ENCODE results near the gene HSD11B2. TPM values are rescaled to one million over a fixed set of nuclear protein-coding genes. Genes with fewer than 3 reads are reported as not detected.

HSD11B2 gene
- total RNA-seq, 1 experiment from 2014 or later = 33.4 TPM

DNA sequence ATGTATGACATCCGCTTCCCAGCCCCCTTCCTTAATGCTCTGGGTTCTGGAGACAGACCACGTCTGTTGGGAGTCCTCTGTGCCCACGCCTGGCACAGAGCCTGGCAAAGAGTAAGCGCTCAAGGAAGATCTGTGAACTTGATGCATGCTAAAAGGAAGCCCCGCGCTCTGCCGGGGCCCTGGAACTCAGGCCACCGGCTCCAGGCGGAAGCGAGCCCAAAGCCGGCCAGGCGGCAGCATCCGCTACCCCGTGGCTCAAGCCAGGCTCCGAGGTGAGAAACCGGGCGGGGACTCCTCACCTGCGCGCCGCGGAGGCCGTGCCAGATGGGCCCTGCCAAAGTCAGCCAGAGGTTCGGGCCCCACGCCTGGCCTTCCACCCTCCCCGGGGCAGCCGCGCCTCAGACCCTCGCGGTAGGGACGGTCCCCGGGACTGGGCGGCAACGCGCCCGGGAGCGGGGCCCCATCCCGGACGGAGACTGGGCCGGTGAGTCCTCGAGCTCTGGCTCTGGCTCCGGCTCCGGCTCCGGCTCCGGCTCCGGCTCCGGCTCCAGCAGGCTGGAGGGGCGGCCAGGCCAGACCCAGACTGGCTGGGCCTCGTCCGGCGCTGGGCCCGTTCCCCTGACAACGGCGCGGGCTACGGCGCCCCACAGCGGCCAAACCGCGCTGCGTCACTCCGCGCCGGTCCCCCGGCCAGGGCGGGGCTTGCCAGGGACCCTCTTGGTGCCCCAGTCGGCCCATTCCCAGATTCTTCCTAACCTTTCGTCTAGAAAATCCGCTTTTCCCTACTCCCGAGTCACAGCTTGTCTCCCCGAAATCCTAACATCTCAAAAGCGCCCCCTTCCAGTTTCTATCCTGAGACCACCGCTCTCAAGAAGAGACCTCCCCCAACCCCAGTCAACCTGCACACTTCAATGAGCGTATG is 14.8 kb upstream of the HSD11B2 start, which contains the start of gene ZDHHC1 (continued):
- TF ChIP-seq PRDM15 (CRISPR knock-in tag; IDR thresholded peaks at IDR 0.05) (peak; percentile 92), E2F5 (CRISPR knock-in tag; IDR thresholded peaks at IDR 0.05) (peak; percentile 58; the same call in 1 of the 2 replicates), NR3C1 (CRISPR knock-in tag; conservative IDR thresholded peaks at IDR 0.05; ENCODE audit: low read depth) (no peak), CTCF (IDR thresholded peaks at IDR 0.05) (no peak), TEAD1 (CRISPR knock-in tag; IDR thresholded peaks at IDR 0.05) (0 out of 2 replicates have a peak, but pooled peaks have one; percentile 43), ETV6 (CRISPR knock-in tag; IDR thresholded peaks at IDR 0.05) (peak; percentile 64; the same call in 1 of the 2 replicates), ESRRA (CRISPR knock-in tag; IDR thresholded peaks at IDR 0.05; ENCODE audit: borderline replicate concordance) (0 out of 2 replicates have a peak, but pooled peaks have one; percentile 65), NR2C2 (CRISPR knock-in tag; IDR thresholded peaks at IDR 0.05) (0 out of 2 replicates have a peak, but pooled peaks have one; percentile 21), MYBL2 (CRISPR knock-in tag; IDR thresholded peaks at IDR 0.05) (0 out of 2 replicates have a peak, but pooled peaks have one; percentile 36), SP1 (CRISPR knock-in tag; conservative IDR thresholded peaks at IDR 0.05) (peak; percentile 70), FOXK1 (CRISPR knock-in tag; IDR thresholded peaks at IDR 0.05) (0 out of 2 replicates have a peak, but pooled peaks have one; percentile 19), FOXP1 (CRISPR knock-in tag; IDR thresholded peaks at IDR 0.05; ENCODE audit: borderline replicate concordance) (peak; percentile 82)
- TF ChIP-seq, protein P1, sequence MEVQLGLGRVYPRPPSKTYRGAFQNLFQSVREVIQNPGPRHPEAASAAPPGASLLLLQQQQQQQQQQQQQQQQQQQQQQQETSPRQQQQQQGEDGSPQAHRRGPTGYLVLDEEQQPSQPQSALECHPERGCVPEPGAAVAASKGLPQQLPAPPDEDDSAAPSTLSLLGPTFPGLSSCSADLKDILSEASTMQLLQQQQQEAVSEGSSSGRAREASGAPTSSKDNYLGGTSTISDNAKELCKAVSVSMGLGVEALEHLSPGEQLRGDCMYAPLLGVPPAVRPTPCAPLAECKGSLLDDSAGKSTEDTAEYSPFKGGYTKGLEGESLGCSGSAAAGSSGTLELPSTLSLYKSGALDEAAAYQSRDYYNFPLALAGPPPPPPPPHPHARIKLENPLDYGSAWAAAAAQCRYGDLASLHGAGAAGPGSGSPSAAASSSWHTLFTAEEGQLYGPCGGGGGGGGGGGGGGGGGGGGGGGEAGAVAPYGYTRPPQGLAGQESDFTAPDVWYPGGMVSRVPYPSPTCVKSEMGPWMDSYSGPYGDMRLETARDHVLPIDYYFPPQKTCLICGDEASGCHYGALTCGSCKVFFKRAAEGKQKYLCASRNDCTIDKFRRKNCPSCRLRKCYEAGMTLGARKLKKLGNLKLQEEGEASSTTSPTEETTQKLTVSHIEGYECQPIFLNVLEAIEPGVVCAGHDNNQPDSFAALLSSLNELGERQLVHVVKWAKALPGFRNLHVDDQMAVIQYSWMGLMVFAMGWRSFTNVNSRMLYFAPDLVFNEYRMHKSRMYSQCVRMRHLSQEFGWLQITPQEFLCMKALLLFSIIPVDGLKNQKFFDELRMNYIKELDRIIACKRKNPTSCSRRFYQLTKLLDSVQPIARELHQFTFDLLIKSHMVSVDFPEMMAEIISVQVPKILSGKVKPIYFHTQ (CRISPR knock-in tag; IDR thresholded peaks at IDR 0.05) = no peak

GRCh38 chr16:67417333-67418061 is 13.4 kb upstream of the HSD11B2 start:
- CTCF ChIA-PET = interaction anchor here (0.8 to 3.4 kb wide), 11 partner anchors 7 to 133 kb away, joined by 3 to 31 read pairs (median 6); partner anchors contain the start of genes KCTD19, LRRC36 and TPPP3
- POLR2A ChIA-PET = interaction anchor here (1.2 kb wide), 1 partner anchor 11 kb away, joined by 3 read pairs; no protein-coding TSS in a partner anchor
- H3K27ac Mint-ChIP-seq = no peak overlapping the region; the same call in 1 of the 2 replicates
- TF ChIP-seq ZNF416 (CRISPR knock-in tag; IDR thresholded peaks at IDR 0.05) = no peak
- no peak for TF ChIP-seq RORB (CRISPR knock-in tag; IDR thresholded peaks at IDR 0.05)
- no peak for TF ChIP-seq RELA (CRISPR knock-in tag; IDR thresholded peaks at IDR 0.05; ENCODE audit: borderline replicate concordance)
- TF ChIP-seq, protein P2, sequence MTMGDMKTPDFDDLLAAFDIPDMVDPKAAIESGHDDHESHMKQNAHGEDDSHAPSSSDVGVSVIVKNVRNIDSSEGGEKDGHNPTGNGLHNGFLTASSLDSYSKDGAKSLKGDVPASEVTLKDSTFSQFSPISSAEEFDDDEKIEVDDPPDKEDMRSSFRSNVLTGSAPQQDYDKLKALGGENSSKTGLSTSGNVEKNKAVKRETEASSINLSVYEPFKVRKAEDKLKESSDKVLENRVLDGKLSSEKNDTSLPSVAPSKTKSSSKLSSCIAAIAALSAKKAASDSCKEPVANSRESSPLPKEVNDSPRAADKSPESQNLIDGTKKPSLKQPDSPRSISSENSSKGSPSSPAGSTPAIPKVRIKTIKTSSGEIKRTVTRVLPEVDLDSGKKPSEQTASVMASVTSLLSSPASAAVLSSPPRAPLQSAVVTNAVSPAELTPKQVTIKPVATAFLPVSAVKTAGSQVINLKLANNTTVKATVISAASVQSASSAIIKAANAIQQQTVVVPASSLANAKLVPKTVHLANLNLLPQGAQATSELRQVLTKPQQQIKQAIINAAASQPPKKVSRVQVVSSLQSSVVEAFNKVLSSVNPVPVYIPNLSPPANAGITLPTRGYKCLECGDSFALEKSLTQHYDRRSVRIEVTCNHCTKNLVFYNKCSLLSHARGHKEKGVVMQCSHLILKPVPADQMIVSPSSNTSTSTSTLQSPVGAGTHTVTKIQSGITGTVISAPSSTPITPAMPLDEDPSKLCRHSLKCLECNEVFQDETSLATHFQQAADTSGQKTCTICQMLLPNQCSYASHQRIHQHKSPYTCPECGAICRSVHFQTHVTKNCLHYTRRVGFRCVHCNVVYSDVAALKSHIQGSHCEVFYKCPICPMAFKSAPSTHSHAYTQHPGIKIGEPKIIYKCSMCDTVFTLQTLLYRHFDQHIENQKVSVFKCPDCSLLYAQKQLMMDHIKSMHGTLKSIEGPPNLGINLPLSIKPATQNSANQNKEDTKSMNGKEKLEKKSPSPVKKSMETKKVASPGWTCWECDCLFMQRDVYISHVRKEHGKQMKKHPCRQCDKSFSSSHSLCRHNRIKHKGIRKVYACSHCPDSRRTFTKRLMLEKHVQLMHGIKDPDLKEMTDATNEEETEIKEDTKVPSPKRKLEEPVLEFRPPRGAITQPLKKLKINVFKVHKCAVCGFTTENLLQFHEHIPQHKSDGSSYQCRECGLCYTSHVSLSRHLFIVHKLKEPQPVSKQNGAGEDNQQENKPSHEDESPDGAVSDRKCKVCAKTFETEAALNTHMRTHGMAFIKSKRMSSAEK (CRISPR knock-in tag; IDR thresholded peaks at IDR 0.05; ENCODE audit: borderline replicate concordance) = no peak
- TF ChIP-seq SMAD3 (CRISPR knock-in tag; IDR thresholded peaks at IDR 0.05; ENCODE audit: borderline replicate concordance) = no peak
- TF ChIP-seq IRF2 (CRISPR knock-in tag; IDR thresholded peaks at IDR 0.05; ENCODE audit: borderline replicate concordance, low read depth) = no peak
- ATAC-seq (no peak), DNase-seq (ENCODE audit: low spot score) (no peak)
- H3K4me3 Mint-ChIP-seq = peak overlapping the region; percentile 30; the same call in 1 of the 2 replicates
- H3K36me3 Mint-ChIP-seq = no peaks in the 10 kb centered on the region
- H3K9me3 Mint-ChIP-seq = peaks cover 5% of the 10 kb centered on the region
- peaks cover 16% of the 10 kb centered on the region for H3K27me3 Mint-ChIP-seq (ENCODE audit: low read depth)
- peaks cover 47% of the 10 kb centered on the region for H3K4me1 Mint-ChIP-seq
